PC-9 (cell line): ENCODE data around the gene NAMPT.

Experiments
- CTCF ChIP-seq: fragments of 200-600 bp; sonication (generic); conservative IDR thresholded peaks from 2 replicates; pipeline ENCODE4 v1.6.1; 2017; ENCODE audit warnings: mixed run types, antibody characterized with exemption, mild to moderate bottlenecking, moderate library complexity
- EZH2 ChIP-seq: fragments of 200-600 bp; sonication (generic); IDR thresholded peaks from 2 replicates; pipeline ENCODE4 v1.8.0; 2017; ENCODE audit warnings: antibody characterized with exemption, low read depth

GRCh38 chr7:106199024-106199423, 85.8 kb downstream of the NAMPT start:
- TF ChIP-seq CTCF = no peak
- TF ChIP-seq EZH2 = no peak
